Left lung (tissue), 10 donors: ENCODE results near the gene FGGY. TPM values are rescaled to one million over a fixed set of nuclear protein-coding genes. Genes with fewer than 3 reads are reported as not detected.

ENCODE experiments used
- ATAC-seq: fragments of 200-7000 bp; cut with Tn5 transposase; one replicate; pipeline ENCODE4 v1.9.1; 2020; ENCODE audit warnings: moderate library complexity
- DNase-seq, 4 donors: peaks; one replicate each; pipeline ENCODE4 v3.0.0-alpha.2; 2013 to 2020
- H3K27ac ChIP-seq, 2 donors: fragments of 200-600 bp; sonication (generic) in 1 of 2; one replicate each; pipeline versions ENCODE4 v1.5.0 to v1.8.0; 2020 to 2021
- H3K27me3 ChIP-seq, 2 donors: fragments of 200-600 bp; sonication (generic) in 1 of 2; one replicate each; pipeline versions ENCODE4 v1.5.0 to v1.8.0; 2020 to 2021
- H3K36me3 ChIP-seq, 2 donors: fragments of 200-600 bp; sonication (generic) in 1 of 2; one replicate each; pipeline versions ENCODE4 v1.5.0 to v1.8.0; 2020 to 2021
- H3K4me1 ChIP-seq, 2 donors: fragments of 200-600 bp; one replicate each; pipeline ENCODE4 v1.8.0; 2021
- H3K4me3 ChIP-seq, 2 donors: fragments of 200-600 bp; sonication (generic) in 1 of 2; one replicate each; pipeline versions ENCODE4 v1.5.0 to v1.8.0; 2020 to 2021; ENCODE audit warnings: mild to moderate bottlenecking in 1 of 2
- H3K9me3 ChIP-seq, 2 donors: fragments of 200-600 bp; sonication (generic) in 1 of 2; one replicate each; pipeline versions ENCODE4 v1.5.0 to v1.8.0; 2020 to 2021
- intact Hi-C, 2 donors: fragments of 100-400 bp; cut with DNase I; formaldehyde crosslinking; loops; one replicate each; pipeline versions ENCODE4 v1.11.2 to v1.14.2; 2022
- polyA plus RNA-seq, 6 donors: library from polyadenylated mRNA; unstranded; fragments of 120-200 nt; gene quantifications; one replicate each; pipeline ENCODE4 v1.2.1, GENCODE V29; 2013; ENCODE audit not compliant: insufficient read length in 6 of 6
- total RNA-seq, 2 donors: library from RNA; stranded (reverse); fragmentation: NEBNext Ultra II Directional; extraction: Animal tissue kit (Norgen Biotek cat#: 25700); gene quantifications; one replicate each; pipeline ENCODE4 v1.2.1, GENCODE V29; 2021
- TF ChIP-seq, protein P1 (sequence below), 2 donors: fragments of 200-600 bp; sonication (generic) in 1 of 2; IDR thresholded peaks; one replicate each; pipeline versions ENCODE4 v1.5.0 to v1.8.0; 2021; ENCODE audit warnings: antibody characterized with exemption in 2 of 2
- donor health status: DM: no; HTN: yes; CAD: no.
- donor health status: DM: no; HTN: no; CAD: no.

Gene FGGY
- total and polyA plus RNA-seq, 8 donors: 13.5 to 22.7 (median 18.4) TPM

DNA sequence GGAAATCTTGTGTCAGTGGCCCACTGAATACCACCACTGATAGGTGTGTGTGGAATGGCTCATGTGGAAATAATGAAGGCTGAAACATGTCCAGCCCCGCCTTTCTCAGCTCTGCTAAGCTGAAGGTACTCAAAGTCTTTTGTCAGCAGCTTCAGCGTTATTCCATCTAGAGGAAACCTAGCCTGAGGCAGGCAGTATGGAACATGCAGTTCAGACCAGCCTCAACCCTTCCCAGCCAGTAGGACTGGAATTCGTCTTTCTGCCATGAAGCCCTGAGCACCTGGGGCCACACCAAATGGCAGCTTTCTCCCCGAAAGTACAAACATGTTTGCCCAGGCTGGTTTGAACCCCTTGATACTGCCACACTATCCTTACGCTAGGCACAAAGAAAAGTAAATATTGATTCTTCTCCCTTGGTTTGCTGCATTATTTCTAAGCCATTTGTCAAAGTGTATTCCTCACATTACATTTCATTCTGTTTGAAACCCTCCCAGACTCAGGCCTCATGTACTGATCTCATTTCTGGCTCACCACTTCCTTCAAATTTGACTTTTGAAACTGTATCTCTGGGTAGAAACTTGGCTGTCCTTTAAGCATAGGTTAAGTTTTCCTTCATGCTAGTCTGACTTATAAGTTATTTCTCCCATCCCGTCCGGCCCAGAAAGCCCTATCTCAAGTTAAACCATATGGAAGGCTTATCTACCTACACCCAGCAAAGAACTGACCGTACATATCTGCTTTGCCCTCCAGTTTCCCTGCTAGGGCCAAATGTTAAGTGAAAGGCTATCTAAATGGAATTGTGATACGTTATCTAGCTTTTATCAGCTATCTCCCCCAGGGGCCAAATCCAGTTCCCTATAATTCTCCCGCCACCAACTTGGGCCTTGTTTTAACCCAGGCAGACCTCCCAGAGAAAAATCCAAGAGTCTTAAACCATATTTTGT is 472.2 kb downstream of the FGGY start:
- Histone ChIP-seq H3K27ac (no peak overlapping the region), H3K9me3 (no peaks in the 10 kb centered on the region), H3K4me1 (no peaks in the 10 kb centered on the region), H3K36me3 (no peaks in the 10 kb centered on the region), H3K27me3 (no peaks in the 10 kb centered on the region), H3K4me3 (no peak overlapping the region)
- DNase-seq (no peak), ATAC-seq (peak; percentile 41)
- TF ChIP-seq, protein P1, sequence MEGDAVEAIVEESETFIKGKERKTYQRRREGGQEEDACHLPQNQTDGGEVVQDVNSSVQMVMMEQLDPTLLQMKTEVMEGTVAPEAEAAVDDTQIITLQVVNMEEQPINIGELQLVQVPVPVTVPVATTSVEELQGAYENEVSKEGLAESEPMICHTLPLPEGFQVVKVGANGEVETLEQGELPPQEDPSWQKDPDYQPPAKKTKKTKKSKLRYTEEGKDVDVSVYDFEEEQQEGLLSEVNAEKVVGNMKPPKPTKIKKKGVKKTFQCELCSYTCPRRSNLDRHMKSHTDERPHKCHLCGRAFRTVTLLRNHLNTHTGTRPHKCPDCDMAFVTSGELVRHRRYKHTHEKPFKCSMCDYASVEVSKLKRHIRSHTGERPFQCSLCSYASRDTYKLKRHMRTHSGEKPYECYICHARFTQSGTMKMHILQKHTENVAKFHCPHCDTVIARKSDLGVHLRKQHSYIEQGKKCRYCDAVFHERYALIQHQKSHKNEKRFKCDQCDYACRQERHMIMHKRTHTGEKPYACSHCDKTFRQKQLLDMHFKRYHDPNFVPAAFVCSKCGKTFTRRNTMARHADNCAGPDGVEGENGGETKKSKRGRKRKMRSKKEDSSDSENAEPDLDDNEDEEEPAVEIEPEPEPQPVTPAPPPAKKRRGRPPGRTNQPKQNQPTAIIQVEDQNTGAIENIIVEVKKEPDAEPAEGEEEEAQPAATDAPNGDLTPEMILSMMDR (IDR thresholded peaks at IDR 0.05): no peak
- intact Hi-C loops: no loop called here

DNA sequence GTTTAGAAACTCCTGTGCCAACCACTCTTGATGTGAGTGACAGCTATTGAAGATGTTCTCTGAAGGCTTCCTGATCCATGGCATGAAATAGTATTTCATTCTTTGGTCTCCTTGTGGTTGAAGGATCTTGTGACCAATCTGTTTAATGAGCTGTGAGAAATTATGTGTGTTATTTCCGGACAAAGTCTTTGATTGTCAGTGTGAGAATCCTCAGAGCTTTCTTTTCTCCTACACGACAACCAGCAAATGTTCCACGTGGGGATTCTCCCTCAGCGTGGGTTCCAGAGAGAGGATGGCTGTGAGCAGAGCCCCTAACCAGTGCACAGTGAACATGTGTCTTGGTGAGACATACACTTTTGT is 472.8 kb downstream of the FGGY start:
- ATAC-seq: no peak
- TF ChIP-seq, protein P1 (IDR thresholded peaks at IDR 0.05): no peak

DNA sequence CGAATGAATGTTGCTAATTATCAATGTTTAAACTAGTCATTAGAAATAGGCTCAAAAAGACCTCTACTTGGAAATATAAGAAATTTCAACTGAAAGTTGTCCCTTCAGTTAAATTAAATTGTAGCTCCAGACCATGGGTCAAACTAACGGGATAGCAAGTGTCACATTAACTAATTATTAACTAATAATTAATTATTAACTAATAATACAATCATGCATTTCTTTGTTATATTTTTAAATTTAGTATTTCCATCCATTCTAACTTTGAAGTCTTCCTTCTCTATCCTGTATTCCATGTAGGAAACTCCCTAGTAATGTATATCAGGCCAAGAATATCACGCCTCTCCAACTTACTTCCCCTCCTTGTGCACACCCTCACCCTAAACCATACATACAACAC is 474.5 kb downstream of the FGGY start:
- intact Hi-C loops: no loop called here
- Histone ChIP-seq H3K36me3 (no peaks in the 10 kb centered on the region), H3K27ac (no peak overlapping the region), H3K4me3 (no peak overlapping the region), H3K9me3 (no peaks in the 10 kb centered on the region), H3K27me3 (no peaks in the 10 kb centered on the region), H3K4me1 (no peaks in the 10 kb centered on the region)
- no peak for ATAC-seq
- DNase-seq: no peak
- TF ChIP-seq, protein P1 (IDR thresholded peaks at IDR 0.05): no peak

More for the DNA sequence above, 472.8 kb downstream of the FGGY start:
- Histone ChIP-seq H3K36me3 (no peaks in the 10 kb centered on the region), H3K9me3 (no peaks in the 10 kb centered on the region), H3K4me1 (no peaks in the 10 kb centered on the region), H3K4me3 (no peak overlapping the region), H3K27me3 (no peaks in the 10 kb centered on the region), H3K27ac (no peak overlapping the region)
- DNase-seq: no peak
- intact Hi-C loops: no loop called here

DNA sequence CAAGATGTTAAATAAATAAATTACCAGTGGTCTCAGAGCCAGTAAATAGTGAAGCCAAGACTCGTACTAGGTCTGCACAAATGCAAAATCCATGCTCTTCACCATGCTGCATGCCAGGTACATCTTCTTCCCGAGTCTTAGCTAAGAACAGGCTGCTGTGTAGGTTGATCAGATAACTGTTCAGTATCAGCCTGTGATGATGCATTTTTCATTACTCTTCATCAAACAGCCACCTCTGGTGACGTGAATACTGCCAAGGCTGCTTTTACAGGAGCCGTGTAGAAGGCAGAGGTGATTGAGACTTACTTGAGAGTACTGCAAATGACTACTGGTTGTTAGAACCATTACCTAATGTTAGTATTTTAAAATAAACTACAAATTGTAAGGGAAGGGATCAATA is 478.6 kb downstream of the FGGY start:
- no peak for DNase-seq

More for the DNA sequence above, 478.6 kb downstream of the FGGY start:
- Histone ChIP-seq H3K36me3 (no peaks in the 10 kb centered on the region), H3K27ac (no peak overlapping the region), H3K27me3 (no peaks in the 10 kb centered on the region), H3K4me3 (no peak overlapping the region), H3K4me1 (no peaks in the 10 kb centered on the region), H3K9me3 (no peaks in the 10 kb centered on the region)
- ATAC-seq: no peak
- TF ChIP-seq, protein P1 (IDR thresholded peaks at IDR 0.05): no peak
- intact Hi-C loops: no loop called here
